GM21717 (cell line): ENCODE measurements around the gene MITF.
"Not testable (repeated sequence)": the region's sequence is repeated elsewhere in the genome, so short reads cannot be mapped to it uniquely, and the experiment has no call there.

ENCODE experiments used
- ATAC-seq: cut with Tn5 transposase; IDR thresholded peaks from one replicate; pipeline ENCODE4 v1.9.1; 2021; ENCODE audit warnings: mild to moderate bottlenecking, moderate library complexity; ENCODE audit not compliant: unreplicated experiment

The MITF gene

DNA sequence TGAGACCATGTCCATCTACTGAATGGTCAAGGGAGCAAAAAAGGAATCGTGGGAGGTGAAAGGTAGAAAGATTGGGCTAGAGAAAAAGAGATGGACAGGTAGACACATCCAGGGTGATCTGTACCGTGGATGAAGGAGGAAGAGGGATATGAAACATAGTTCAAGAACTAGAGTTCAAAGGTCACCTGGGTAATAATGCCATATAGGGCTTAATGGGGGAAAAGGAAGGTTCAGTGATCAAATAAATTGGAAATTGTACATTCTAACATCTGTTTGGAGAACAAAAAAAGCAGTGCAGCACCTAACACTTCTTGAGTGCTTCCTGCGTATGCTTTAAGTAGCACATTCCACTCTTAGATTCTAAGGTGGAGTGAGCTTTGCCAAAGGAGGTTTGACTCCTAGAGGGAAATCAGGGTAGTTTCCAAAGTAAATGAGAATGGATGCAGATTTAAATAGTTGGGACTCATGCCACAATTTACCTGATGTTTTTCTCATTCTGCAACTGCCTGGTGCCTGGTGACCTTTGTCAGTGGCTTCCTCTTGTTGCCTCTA is 46.6 kb downstream of the MITF start:
- ATAC-seq = no peak

DNA sequence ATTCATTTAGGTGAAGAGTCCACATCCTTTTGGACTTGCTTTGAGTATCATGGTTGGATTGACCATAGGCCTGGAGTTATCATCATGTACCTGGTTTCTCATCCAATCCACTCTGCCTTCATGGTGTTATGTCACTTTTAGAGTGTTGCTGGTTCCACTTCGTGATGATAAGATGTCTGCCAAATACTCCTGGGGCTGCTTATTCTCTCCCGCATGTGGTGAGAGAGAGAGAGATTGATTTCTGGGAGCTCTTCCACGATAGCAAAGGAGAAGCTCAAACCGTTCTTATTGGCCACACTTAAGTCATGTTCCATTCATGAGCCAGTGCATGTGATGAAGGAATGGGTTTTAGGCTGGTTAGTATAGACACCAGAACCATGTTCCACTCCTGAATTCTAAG is 47.6 kb downstream of the MITF start:
- no peak for ATAC-seq

DNA sequence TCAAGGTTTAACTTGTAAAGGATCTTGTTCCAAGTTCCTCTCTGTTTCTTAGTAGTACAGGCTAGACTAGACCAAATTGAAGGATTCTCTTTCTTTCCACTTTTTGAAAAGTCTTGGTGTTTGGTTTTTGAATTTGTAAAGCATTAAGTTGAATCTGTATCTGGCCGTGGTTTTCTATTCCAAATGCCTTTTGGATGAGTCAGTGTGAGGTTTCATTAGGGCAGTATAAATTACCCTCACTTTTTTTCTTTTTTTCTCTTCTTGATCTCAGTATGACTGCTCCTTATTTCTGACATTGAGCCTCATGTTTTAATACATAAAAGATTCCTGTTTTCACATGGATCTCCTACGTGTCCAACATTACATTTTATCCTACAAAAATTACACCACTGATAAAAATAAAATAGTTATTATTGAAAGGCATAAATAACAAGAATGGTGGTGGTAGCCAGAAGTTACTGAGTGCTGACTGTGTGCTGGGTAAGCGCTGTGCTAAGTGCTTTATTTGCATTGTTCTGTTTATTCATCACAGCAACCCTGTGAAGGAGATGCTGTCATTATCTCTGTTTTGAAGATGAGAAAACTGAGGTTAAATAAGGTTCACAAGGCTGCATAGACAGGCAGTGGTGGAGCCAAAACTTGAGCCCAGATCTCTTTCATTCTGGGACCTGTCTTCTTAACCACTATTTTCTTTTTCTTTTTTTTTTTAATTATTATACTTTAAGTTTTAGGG is 48.3 kb downstream of the MITF start:
- ATAC-seq = no peak

DNA sequence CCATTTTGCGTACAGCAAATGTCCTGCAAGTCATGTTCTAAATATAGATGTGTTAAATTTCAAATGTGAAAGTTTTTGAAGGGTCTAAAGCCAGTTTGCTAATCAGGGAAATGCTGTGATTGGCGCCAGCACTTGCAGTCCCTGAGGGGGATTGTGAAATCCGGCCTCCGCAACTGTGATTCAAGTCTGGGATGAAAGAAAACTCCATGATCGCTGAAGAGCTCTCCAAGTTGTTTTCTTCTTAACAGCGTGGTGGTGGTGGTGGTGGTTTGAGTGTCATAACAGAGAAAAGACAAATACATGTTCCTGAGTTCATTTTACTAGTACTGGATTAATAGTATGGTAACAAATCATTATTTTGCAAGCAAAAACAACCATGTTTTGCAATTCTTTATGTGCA is 51.8 kb downstream of the MITF start:
- no peak for ATAC-seq

DNA sequence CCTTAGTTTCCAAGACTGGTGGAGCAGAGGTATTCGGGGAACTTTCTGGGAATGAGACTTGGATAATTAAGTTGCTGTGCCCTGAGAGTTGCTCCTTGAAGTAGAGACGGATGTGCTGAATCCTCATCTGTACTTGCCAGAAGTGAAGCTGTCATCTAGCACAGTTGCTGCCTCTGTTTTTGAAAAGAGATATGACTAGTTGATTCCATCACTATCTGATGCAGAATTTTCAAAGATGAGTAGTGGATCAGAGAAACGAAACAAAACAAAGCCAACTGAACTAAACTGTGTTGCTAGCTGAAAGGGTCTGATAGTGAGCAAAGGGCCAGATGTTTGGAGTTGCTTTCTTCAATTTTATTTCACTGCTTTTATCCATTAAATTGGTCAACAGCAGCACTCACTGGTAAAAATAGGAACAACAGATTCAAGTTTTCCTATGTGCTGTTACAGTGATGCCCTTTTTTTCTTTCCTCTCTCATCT is 52.7 kb downstream of the MITF start:
- ATAC-seq = no peak

DNA sequence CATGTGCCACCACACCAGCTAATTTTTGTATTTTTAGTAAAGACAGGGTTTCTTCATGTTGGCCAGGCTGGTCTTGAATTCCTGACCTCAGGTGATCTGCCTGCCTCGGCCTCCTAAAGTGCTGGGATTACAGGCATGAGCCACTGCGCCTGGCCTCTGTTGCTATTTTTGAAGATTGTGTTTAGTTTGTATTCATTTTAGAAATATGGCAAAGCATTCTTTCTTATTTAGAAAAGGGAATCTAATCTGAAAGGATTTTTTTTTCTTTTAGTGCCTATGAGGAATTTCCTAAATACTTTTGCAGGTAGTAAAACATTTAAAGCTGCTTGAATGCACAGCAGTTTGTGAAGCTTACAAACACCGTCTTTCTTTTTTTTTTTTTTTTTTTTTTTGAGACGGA is 56.9 kb downstream of the MITF start:
- ATAC-seq = not testable (repeated sequence)

DNA sequence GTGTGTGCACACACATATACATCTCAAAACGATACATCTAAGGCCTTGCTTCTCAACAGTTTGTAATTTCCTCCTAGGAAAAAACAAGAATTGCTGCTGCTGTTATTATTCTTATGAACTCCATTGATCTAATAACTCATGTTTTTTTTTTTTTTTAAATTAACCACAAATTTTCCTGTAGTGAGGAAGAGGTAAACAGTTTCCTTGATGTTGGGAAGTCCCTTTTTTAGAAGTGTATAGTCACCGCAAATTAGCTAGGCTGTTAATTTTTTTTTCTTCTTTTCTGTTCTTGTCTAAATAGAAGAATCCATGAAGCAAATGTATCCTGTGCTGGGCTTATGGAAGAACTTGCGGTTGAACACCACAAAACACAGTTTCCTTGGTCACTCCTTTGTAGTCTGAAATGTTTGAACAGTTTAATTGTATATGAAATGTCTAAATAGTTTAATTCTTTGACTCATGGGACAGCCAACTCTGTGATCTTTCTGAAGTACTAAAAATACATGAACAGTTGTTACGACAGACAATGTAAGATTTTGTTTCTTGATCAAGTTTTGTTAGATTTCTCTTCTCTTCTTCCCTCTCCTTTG is 64.5 kb downstream of the MITF start:
- no peak for ATAC-seq

DNA sequence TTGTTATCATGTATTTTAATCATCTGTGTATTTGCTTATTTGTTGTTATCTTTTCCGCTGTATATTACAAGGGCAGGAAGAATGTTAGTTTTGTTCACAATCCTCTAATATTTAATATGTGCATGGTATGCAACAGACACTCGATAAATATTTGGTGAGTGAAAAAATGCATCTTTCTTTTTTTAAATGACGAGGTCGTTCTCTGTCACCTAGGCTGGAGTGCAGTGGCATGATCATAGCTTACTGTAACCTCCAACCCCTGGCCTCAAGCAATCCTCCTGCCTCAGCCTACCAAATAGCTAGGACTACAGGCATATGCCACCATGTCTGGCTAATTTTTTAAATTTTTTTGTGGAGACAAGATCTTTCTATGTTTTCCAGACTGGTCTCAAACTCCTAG is 66.2 kb downstream of the MITF start:
- ATAC-seq = no peak

DNA sequence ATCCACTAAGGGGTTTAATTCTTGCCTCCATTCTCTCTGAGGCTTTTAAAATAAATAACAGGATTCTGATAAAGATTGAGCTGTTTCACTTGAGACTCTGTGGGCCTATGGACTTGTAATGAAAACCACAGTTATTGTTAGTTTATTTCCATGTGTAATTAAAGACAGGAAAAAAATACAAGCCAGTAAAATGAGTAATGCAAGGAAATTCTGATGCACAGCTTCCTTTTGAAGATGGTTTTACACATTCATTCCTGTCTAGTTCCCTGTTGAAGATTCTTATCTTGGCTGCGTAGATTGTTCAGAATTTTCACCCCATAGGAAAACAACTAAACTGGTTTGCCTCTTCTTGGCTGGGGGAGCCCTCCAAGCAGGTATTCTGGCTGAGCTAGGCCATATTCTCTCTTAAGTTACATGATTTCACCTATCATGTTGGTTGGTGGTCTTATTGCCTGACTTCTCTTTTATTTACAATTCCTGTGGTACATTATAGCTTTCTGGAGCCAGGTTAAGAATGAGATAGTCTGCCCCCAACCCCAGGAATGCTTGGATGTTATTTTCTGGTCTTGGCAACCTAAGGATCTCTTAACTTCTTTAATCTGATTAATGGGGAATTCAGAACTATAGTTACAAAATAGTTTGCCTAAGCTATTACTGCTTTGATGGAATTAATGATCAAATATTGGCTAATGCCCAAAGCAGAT is 67.6 kb downstream of the MITF start:
- ATAC-seq = no peak

DNA sequence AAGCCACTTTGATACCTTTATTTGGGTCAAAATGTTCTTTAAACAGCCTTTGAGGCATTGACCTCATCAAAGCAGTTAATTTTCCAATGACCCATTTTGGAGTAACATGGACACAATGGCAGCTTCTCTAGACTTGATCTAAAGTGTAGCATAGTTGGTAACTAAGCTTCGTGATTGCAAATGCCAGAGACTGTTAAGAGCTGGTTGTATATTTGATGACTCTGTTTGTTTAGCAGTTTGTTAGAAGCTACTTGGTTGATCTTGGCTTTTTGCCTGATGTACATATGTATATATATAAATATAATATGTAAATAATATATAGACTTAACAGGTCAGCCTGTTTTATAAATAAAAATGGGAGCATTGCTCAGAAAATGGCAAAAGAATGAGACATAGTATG is 68.4 kb downstream of the MITF start:
- ATAC-seq = no peak

DNA sequence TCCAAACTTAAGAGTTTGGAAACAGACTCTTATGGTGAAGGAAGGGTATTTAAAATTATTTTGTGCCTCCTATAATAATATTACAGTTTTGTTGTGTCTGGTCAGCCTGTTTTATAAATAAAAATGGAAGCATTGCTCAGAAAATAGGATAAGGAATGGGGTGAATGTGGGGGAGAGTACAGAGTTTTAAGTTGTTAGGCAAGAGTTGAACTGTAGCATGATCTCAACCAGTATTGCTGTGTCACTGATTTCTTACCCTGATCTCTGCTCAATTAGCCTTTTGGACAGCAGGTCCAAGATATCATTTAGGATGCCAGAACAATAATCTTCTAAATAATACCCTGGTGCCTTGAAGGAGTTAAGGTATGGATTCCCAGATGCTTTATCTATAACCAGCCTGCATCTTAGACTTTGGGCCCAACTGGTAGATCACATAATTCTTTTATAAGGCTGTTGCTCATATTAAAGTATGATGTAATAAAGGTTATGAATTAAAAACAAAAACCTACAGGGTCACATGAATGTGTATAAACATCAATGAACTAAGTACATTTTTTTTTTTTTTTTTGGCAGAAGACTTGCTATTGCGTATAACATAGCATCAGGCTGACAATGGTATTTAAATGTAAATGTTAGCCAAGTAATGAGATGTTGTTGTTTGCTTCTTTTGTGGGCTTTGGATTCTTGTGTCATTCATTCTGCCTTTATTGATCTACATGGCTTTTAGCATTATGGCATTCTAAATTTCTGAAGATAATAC is 70.0 kb downstream of the MITF start:
- ATAC-seq = no peak

DNA sequence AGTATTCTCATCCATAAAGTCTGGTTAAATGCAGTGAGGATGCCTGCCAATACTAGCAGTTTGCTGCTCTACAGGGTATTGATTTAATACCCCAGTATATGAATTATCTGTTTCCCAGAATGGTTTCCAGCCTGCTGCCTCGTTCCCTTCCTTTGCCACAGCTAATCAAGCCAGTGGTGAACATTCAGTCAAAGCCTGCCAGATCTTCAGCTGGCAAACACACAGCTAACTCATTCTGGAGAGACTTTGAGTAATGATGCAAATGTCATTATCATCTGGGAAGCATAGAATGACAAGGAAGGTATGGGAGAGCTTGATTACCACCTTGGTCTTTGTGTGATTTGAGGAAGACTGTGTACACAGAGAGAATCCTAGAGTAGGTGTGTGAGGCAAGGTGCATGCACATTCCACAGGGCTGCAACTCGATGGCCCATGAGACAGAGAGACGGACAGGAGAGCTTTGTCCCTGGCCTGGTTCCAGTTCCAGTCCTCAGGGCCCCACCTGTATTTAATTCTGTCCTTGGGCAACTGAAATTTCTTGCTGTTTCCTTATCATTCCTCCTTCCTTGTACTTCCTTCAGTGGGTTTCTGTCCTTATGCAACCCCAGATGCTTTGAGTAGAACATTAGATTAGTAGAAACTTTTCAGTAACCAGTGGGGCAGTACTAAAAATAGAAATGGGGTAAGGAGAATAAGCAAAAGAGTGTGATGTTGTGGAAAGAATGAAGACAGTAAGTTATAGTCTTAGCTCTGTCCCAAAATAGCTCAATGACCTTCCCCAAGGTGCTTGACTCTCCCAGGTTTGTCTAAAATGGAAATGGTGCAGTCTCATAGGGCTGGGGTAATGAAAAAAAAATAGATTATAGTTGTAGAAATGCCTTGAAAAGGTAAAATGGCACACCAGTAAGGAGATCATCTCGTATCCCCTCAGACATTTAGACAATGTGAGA is 72.5 kb downstream of the MITF start:
- no peak for ATAC-seq

DNA sequence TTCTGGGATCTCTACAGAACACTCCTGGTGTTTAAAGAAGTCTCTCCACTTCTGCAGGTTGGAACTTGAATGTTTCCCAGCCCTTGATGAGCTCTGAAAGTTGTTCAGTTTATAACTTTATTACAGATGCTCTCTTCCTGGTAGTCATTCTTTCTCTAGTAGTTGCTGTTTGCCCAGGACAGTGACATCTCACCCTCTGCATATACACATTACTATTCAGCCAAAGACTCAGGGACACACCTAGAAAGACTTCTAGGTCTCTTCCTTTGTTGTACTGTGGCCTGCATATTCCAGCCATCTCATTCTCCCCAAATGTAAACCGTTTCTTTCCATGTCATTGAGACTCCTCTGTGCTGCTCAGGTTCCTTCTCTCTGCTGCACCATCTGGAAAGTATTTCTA is 76.7 kb downstream of the MITF start:
- no peak for ATAC-seq

DNA sequence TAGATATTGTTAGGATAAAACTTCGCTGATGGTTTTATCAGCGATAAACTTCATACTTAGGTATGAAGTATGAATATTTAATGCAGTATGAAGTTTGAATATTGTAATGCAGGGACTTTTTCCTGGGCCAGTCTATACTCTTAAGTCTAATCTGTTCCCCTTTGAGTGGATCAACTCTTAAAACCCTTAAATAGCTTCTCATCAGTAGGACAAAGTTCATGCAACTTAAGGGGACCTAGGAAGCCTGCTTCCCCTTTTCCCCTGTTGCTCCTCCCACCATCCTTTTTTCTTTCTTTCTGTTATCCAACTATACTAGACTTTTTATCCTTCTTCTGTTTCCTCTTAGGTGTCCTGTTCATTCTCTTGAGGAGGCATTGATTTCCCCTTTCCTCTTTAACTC is 78.7 kb downstream of the MITF start:
- ATAC-seq = no peak

DNA sequence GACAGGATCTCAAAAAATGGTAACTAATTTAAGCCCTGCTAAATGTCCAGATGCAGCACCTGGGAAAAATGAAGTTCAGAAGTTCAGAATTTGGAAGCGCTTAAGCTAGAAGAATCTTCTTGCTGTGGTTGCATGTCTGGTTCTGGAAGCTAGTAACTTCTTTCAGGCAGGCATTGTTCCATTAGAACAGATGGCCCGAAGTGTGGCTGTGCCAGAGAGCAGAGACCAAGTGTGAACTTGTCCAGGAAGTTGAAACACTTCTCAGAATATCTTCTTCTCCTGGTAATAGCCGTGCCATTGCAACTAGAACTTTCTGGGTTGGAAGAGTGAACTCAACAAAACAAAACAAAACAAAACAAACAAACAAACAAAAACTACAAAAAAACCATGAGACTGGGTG is 80.0 kb downstream of the MITF start:
- ATAC-seq = no peak

DNA sequence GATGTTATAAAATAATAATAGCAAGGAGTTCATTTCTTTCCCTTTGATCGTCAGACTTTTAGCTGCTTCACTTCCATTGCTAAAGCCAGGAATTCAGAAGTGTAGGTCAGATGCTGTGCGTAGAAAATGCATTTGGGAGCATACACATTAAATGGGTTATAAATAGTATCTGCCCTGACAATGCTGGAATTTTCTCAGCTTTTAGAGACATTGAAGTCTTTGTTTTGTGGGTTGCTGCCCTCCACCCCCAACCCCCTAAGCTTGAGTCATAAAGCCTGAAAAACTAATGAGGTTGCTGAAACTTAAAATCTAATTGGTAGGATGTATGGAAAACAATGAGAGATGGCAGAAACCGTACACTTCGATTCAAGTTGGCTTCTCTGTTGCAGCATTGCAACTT is 81.9 kb downstream of the MITF start:
- no peak for ATAC-seq

DNA sequence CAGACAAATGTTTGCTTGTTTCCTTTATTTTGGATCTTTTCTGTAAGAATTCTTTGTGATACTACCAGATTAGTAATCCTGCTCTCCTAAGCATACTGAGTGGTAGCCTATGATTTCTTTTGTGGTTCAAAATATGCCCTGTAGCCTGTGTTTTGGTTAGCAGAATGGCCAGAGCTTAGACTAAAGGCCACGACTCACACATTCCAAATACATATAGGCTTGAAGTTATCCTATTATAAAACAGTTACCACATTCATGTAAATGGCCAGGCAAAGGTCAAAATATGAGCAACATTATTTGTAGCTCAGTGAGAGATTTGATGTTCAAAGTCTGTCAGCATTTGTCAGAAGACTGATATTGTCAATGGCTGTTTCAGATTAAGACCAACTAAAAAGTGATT is 84.5 kb downstream of the MITF start:
- ATAC-seq = no peak

DNA sequence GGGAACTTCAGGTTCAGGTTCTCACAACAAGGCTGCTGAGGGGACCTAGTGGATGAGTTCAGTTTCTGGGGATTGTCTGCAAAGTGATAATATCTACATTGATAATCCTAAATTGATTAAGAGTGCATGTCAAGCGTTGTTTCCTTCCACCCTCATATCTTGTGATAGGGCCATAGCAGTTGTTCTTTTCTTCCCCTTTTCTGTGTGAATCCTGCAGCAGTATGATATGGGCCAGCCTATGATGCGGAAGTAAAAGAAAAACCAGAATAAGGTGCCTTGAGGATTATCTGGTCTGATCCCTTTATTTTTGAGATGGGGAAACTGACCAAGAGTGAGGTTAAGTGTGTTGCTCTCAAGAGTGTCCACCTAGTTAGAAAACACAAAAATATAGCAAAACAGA is 86.2 kb downstream of the MITF start:
- ATAC-seq = no peak

DNA sequence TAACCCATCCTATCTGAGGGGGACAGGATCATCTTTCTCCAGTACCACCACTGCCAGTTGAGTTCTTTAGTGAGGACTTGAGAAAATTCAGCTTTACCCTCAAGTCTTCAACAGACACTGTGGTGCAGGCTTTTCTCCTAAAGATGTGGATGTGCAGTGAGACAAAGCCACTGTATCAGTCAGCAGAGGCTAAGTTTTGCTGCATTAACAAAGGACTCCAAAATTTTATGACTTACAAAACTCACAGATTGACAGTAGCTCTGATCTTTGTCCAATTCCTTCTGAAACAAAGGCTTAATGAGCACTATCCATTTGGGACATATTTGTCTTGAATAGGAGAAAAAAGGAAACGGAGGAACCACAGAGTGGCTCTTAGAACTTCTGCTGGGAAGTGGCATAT is 87.9 kb downstream of the MITF start:
- ATAC-seq = no peak

DNA sequence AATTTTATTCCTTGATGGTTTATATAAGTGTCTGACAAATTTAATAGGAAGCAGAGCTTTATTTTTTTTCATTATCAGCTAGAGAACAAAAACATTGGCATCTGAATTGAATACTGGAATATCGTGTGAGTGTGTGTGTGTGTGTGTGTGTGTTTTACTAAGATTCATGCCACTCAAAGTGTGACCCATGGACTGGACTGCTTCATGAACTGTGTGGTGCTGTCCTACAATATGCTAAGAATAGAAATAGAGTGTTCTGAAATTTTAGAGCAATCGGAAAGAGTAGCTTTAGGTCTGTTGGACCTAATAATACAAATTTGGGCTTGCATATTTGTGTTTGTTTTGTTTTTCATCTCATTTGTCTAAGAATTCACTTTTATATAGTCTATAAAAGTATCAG is 89.6 kb downstream of the MITF start:
- no peak for ATAC-seq
